SH-SY5Y (cell line): ENCODE measurements around the gene LSM12.

Experiments
- GATA2 ChIP-seq: IDR thresholded peaks from 2 replicates; pipeline ENCODE4 v1.6.1; 2011; ENCODE audit warnings: mild to moderate bottlenecking, low read depth, low read length
- GATA3 ChIP-seq: IDR thresholded peaks from 2 replicates; pipeline ENCODE4 v1.6.1; 2011; ENCODE audit warnings: low read depth, mild to moderate bottlenecking, low read length, moderate library complexity

The LSM12 gene

GRCh38 chr17:43986225-43986981 lies 80.1 kb downstream of the LSM12 start:
- TF ChIP-seq GATA3 = no peak
- no peak for TF ChIP-seq GATA2

GRCh38 chr17:43984521-43984920 lies 82.0 kb downstream of the LSM12 start:
- TF ChIP-seq GATA2 (peak; percentile 55), GATA3 (peak; percentile 65; the same call in 1 of the 2 replicates)
